ENCODE data around the gene CLIC1. TPM values are rescaled to one million over a fixed set of nuclear protein-coding genes. Genes with fewer than 3 reads are reported as not detected.

Gene CLIC1
- total and polyA plus RNA-seq, 9 donors = 117 to 219 (median 165) TPM

DNA sequence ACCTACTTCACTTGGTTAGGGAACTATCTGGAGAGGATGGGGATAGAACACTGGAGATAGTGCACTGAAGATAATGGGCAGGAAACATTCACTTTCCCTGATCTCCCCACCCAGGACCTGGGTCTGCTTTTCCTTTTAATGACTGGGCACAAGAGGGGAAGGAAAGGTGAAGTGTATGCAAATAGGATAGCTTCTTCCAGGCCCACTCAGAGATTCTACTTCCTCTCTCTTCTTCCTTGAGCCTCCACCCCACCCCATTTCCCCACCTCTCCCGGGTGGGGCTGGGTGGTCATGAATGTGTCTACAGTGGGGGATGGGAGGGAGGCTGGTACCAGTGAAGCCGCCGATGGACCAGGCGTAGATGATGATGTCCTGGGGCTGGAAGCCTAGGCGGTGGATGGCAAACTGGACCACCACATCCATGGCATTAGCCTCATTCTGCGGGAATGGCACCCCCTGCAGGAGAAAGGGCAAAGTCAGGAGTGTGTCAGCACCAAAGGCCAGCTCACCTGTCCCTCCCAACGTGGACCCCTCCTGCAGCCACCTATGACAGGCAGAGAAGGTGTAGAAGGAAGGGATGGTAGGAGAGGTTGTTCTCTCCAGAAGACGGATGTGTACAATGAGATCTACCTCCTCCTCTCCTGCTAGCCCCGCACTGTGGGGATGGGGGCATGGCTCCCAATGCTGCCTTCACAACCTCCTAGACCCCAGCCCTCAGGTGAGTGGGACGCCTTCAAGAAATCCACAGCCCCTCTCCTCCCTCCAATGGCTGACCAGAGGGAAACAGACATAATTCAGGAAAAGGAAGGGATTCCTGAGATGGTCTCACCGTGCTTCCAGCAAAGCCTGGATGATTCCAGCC, 46.9 kb downstream of the CLIC1 start:
- Histone ChIP-seq H3K27ac (ENCODE audit: low read length) (no peak overlapping the region), H3K36me3 (ENCODE audit: control insufficient read depth, insufficient read depth, low read length) (peaks cover 83% of the 10 kb centered on the region), H3K9me3 (replicated peaks; ENCODE audit: control insufficient read depth, low read depth, low read length) (no peaks in the 10 kb centered on the region), H3K4me3 (ENCODE audit: low read length) (no peak overlapping the region), H3K27me3 (ENCODE audit: control insufficient read depth, insufficient read depth, low read length) (no peaks in the 10 kb centered on the region), H3K4me1 (ENCODE audit: control insufficient read depth, insufficient read depth, low read length) (no peaks in the 10 kb centered on the region)
- WGBS (ENCODE audit: insufficient coverage) = 86% methylated on average over 4 of the region's 11 CpGs
- DNase-seq = no peak

DNA sequence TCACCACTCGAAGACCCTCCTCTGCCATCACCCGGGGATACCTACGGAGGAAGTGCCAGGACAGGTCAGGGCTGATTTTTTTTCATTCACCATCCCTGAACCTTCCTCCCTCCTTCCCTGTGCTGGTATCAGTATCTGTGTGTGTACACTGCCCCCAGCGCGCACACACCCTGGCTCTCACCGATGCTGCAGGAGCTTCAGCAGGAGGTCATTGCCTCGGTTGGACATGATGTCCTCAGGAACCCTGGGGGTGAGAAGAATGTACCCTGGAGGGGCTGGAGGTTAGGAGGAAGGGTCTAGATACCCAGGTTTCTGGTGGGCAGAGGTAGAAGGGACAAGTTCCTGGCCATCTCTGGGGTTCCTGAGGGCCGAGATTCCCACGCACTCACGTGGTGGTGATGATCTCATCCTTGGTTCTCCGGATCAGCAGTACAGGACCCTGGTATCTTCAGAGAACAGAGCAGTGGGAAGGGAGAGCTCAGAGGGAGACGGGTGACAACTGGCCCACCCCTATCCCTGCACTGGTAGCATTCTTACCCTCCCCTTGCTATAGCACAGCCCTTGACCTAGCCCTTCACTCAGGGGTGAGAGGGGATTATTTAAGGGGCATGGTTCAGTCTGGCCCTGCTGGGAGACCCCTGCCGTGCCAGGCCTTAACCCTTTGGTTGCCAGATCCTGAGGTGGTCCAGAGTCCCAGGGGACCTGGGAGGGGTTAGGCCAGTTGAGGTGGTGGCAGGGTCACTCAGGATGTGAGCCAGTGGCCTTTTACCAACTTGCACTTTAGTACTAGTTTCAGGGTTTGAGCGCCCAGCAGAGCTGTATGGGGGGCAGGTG, 48.3 kb downstream of the CLIC1 start:
- no peak overlapping the region for H3K4me3 ChIP-seq (ENCODE audit: low read length)
- WGBS (ENCODE audit: insufficient coverage) = 79% methylated on average over 8 of the region's 14 CpGs
- H3K9me3 ChIP-seq (replicated peaks; ENCODE audit: control insufficient read depth, low read depth, low read length) = no peaks in the 10 kb centered on the region
- H3K27me3 ChIP-seq (ENCODE audit: control insufficient read depth, insufficient read depth, low read length) = no peaks in the 10 kb centered on the region
- no peak for DNase-seq
- peaks cover 74% of the 10 kb centered on the region for H3K36me3 ChIP-seq (ENCODE audit: control insufficient read depth, insufficient read depth, low read length)
- H3K4me1 ChIP-seq (ENCODE audit: control insufficient read depth, insufficient read depth, low read length) = peaks cover 8% of the 10 kb centered on the region
- H3K27ac ChIP-seq (ENCODE audit: low read length) = no peak overlapping the region

DNA sequence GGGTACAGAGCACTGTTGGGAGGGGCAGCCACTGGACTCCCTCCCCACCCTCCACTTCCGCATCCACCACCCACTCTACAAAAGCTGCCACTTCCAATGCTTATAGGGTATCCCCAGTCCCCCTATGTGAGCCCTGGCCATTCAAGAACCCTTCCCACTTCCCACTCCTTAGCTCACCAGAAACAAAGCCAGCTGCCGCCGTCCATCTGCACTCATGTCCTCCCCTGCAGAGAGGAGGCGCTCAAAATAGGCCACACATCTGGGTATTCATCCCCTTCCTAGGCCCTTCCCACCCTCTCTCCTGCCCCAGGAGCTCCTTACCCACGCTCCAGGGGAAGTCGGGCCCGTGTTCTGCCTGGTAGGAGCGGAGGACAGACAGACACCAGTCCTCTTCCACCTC, 49.0 kb downstream of the CLIC1 start:
- no peaks in the 10 kb centered on the region for H3K9me3 ChIP-seq (replicated peaks; ENCODE audit: control insufficient read depth, low read depth, low read length)
- no peak overlapping the region for H3K27ac ChIP-seq (ENCODE audit: low read length)
- H3K27me3 ChIP-seq (ENCODE audit: control insufficient read depth, insufficient read depth, low read length) = peaks cover 1% of the 10 kb centered on the region
- DNase-seq = no peak
- H3K36me3 ChIP-seq (ENCODE audit: control insufficient read depth, insufficient read depth, low read length) = peaks cover 67% of the 10 kb centered on the region
- no peak overlapping the region for H3K4me3 ChIP-seq (ENCODE audit: low read length)
- WGBS (ENCODE audit: insufficient coverage) = 73% methylated on average over 6 of the region's 8 CpGs
- H3K4me1 ChIP-seq (ENCODE audit: control insufficient read depth, insufficient read depth, low read length) = peaks cover 12% of the 10 kb centered on the region

DNA sequence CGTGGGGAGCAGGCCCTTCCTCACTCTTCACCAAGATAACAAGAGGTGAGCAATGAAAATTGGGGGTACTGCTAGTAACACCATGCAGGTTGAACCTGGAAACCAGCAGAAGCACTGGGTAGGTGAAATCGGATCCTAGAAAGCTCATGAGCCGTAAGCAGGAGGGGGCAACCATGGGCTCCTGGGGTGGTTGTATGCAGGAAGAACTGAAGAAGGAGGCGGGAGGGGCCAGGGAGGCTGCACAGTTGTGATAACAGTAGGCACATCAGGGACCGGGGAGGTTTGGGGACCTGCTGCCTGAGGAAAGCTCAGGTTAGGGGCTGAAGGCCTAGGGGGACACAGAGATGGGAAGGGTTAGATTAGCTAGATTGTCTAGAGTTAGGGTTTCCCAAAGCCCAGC, 49.8 kb downstream of the CLIC1 start:
- 80% methylated on average over 3 of the region's 5 CpGs for WGBS (ENCODE audit: insufficient coverage)
- Histone ChIP-seq H3K4me1 (ENCODE audit: control insufficient read depth, insufficient read depth, low read length) (peaks cover 15% of the 10 kb centered on the region), H3K4me3 (ENCODE audit: low read length) (no peak overlapping the region), H3K27ac (ENCODE audit: low read length) (no peak overlapping the region), H3K9me3 (replicated peaks; ENCODE audit: control insufficient read depth, low read depth, low read length) (no peaks in the 10 kb centered on the region), H3K27me3 (ENCODE audit: control insufficient read depth, insufficient read depth, low read length) (peaks cover 6% of the 10 kb centered on the region), H3K36me3 (ENCODE audit: control insufficient read depth, insufficient read depth, low read length) (peaks cover 62% of the 10 kb centered on the region)
- DNase-seq = no peak

DNA sequence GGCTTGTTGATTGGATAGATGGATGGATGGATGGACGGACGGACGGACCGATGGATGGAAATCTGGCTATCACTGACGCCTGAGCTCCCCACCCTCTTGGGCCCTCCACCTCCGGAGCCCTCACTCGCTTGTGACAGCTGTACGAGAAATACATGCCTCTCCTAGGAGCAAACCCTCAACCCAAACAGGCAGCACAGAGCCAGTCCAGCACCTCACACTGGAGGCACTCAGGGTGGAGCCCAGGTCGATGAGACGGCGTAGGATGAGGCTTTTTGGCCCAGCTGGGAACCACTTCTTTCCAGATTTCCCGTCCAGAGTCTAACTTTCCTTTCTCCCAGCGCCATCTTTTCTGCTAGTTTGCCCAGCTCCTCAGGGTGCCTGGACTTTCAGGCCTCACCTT, 52.7 kb downstream of the CLIC1 start:
- WGBS (ENCODE audit: insufficient coverage) = 54% methylated on average over 12 of the region's 13 CpGs
- Histone ChIP-seq H3K27ac (ENCODE audit: low read length) (no peak overlapping the region), H3K4me1 (ENCODE audit: control insufficient read depth, insufficient read depth, low read length) (peaks cover 27% of the 10 kb centered on the region), H3K9me3 (replicated peaks; ENCODE audit: control insufficient read depth, low read depth, low read length) (no peaks in the 10 kb centered on the region), H3K4me3 (ENCODE audit: low read length) (no peak overlapping the region), H3K27me3 (ENCODE audit: control insufficient read depth, insufficient read depth, low read length) (peaks cover 12% of the 10 kb centered on the region), H3K36me3 (ENCODE audit: control insufficient read depth, insufficient read depth, low read length) (peaks cover 34% of the 10 kb centered on the region)
- DNase-seq = no peak

DNA sequence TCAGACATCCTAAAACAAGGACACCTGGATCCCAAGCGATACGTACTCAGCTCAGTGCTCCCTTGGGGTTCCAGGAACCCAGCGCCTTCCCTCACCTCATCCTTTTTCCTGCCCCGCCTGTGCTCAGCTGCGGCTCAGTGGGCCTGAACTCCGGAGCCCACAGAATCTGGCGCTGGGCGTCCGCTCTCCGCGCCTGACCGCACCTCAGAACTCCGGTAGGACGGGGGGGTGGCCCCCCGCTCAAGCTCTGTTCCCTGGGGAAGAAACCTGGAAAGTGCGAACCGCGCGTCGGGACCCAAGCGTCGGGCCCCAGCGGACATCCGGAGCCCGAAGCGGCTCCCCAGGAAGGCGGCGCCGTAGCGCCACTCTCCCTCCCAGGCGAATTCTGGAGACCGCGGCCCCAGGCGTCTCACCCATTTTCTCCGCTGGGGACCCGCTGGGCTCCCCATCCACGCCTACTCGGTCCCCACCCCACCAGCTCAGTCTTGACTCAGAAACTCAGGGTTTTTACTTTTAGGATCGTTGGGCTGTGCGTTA, 55.1 kb downstream of the CLIC1 start:
- DNase-seq = peak; percentile 44
- peak overlapping the region; percentile 20 for H3K27ac ChIP-seq (ENCODE audit: low read length)

More for the DNA sequence above, 55.1 kb downstream of the CLIC1 start:
- Histone ChIP-seq H3K36me3 (ENCODE audit: control insufficient read depth, insufficient read depth, low read length) (peaks cover 10% of the 10 kb centered on the region), H3K9me3 (replicated peaks; ENCODE audit: control insufficient read depth, low read depth, low read length) (no peaks in the 10 kb centered on the region), H3K27me3 (ENCODE audit: control insufficient read depth, insufficient read depth, low read length) (peaks cover 12% of the 10 kb centered on the region), H3K4me3 (ENCODE audit: low read length) (peak overlapping the region; percentile 54), H3K4me1 (ENCODE audit: control insufficient read depth, insufficient read depth, low read length) (peaks cover 27% of the 10 kb centered on the region)
- WGBS (ENCODE audit: insufficient coverage) = 1% methylated on average over 33 of the region's 40 CpGs

Other genes with a start within 250 kb of the CLIC1 start
Only the 30 nearest of the 43 such genes appear.
- gene TNF, start 161.0 kb downstream of the CLIC1 start, total RNA-seq = 0.22 TPM
- under 1 TPM in 6 of 8 donors, not detected in 2; 0.08 to 0.80 (median 0.25) TPM for gene TNF, start 161.0 kb downstream of the CLIC1 start, polyA plus RNA-seq (ENCODE audit: insufficient read depth in 1 of 8, insufficient read length in 8 of 8, low replicate concordance in 1 of 8)
- gene LTB, start 154.1 kb downstream of the CLIC1 start, total RNA-seq = 0.58 TPM
- 1 to 10 TPM; 1.1 to 2.9 (median 2.3) TPM for gene LTB, start 154.1 kb downstream of the CLIC1 start, polyA plus RNA-seq (ENCODE audit: insufficient read depth in 1 of 8, insufficient read length in 8 of 8, low replicate concordance in 1 of 8)
- gene LST1, start 150.3 kb downstream of the CLIC1 start, total RNA-seq = 9.0 TPM
- 1 to 10 TPM; 5.0 to 7.7 (median 6.8) TPM for gene LST1, start 150.3 kb downstream of the CLIC1 start, polyA plus RNA-seq (ENCODE audit: insufficient read depth in 1 of 8, insufficient read length in 8 of 8, low replicate concordance in 1 of 8)
- gene NCR3, start 143.5 kb downstream of the CLIC1 start, total RNA-seq = not detected
- under 1 TPM in 1 of 8 donors, not detected in 7; 0.14 TPM for gene NCR3, start 143.5 kb downstream of the CLIC1 start, polyA plus RNA-seq (ENCODE audit: insufficient read depth in 1 of 8, insufficient read length in 8 of 8, low replicate concordance in 1 of 8)
- 29.2 TPM for gene AIF1, start 121.3 kb downstream of the CLIC1 start, total RNA-seq
- 10 to 100 TPM; 18.7 to 29.5 (median 21.1) TPM for gene AIF1, start 121.3 kb downstream of the CLIC1 start, polyA plus RNA-seq (ENCODE audit: insufficient read depth in 1 of 8, insufficient read length in 8 of 8, low replicate concordance in 1 of 8)
- 51.3 TPM for gene PRRC2A, start 115.8 kb downstream of the CLIC1 start, total RNA-seq
- gene PRRC2A, start 115.8 kb downstream of the CLIC1 start, polyA plus RNA-seq (ENCODE audit: insufficient read depth in 1 of 8, insufficient read length in 8 of 8, low replicate concordance in 1 of 8) = 100 to 1,000 TPM; 124 to 175 (median 153) TPM
- 150 TPM for gene BAG6, start 83.9 kb downstream of the CLIC1 start, total RNA-seq
- 100 to 1,000 TPM; 170 to 229 (median 214) TPM for gene BAG6, start 83.9 kb downstream of the CLIC1 start, polyA plus RNA-seq (ENCODE audit: insufficient read depth in 1 of 8, insufficient read length in 8 of 8, low replicate concordance in 1 of 8)
- 2.6 TPM for gene APOM, start 80.6 kb downstream of the CLIC1 start, total RNA-seq
- gene APOM, start 80.6 kb downstream of the CLIC1 start, polyA plus RNA-seq (ENCODE audit: insufficient read depth in 1 of 8, insufficient read length in 8 of 8, low replicate concordance in 1 of 8) = 1 to 10 TPM; 3.5 to 8.5 (median 4.1) TPM
- 17.1 TPM for gene C6orf47, start 75.8 kb downstream of the CLIC1 start, total RNA-seq
- gene C6orf47, start 75.8 kb downstream of the CLIC1 start, polyA plus RNA-seq (ENCODE audit: insufficient read depth in 1 of 8, insufficient read length in 8 of 8, low replicate concordance in 1 of 8) = 10 to 100 TPM; 13.7 to 18.9 (median 14.7) TPM
- 9.8 TPM for gene GPANK1, start 71.5 kb downstream of the CLIC1 start, total RNA-seq
- 10 to 100 TPM; 13.8 to 19.0 (median 15.7) TPM for gene GPANK1, start 71.5 kb downstream of the CLIC1 start, polyA plus RNA-seq (ENCODE audit: insufficient read depth in 1 of 8, insufficient read length in 8 of 8, low replicate concordance in 1 of 8)
- 107 TPM for gene CSNK2B, start 70.5 kb downstream of the CLIC1 start, total RNA-seq
- gene CSNK2B, start 70.5 kb downstream of the CLIC1 start, polyA plus RNA-seq (ENCODE audit: insufficient read depth in 1 of 8, insufficient read length in 8 of 8, low replicate concordance in 1 of 8) = 100 to 1,000 TPM; 127 to 175 (median 140) TPM
- 4.9 TPM for gene LY6G5B, start 66.6 kb downstream of the CLIC1 start, total RNA-seq
- gene LY6G5B, start 66.6 kb downstream of the CLIC1 start, polyA plus RNA-seq (ENCODE audit: insufficient read depth in 1 of 8, insufficient read length in 8 of 8, low replicate concordance in 1 of 8) = 10 to 100 TPM in 5 of 8 donors, 1 to 10 TPM in 3; 5.8 to 16.7 (median 12.8) TPM
- gene LY6G5C, start 55.5 kb downstream of the CLIC1 start, total RNA-seq = 0.80 TPM
- 1 to 10 TPM in 7 of 8 donors, under 1 TPM in 1; 0.70 to 3.9 (median 2.2) TPM for gene LY6G5C, start 55.5 kb downstream of the CLIC1 start, polyA plus RNA-seq (ENCODE audit: insufficient read depth in 1 of 8, insufficient read length in 8 of 8, low replicate concordance in 1 of 8)
- gene ABHD16A, start 33.2 kb downstream of the CLIC1 start, total RNA-seq = 50.8 TPM
- gene ABHD16A, start 33.2 kb downstream of the CLIC1 start, polyA plus RNA-seq (ENCODE audit: insufficient read depth in 1 of 8, insufficient read length in 8 of 8, low replicate concordance in 1 of 8) = 10 to 100 TPM; 42.0 to 55.8 (median 44.9) TPM
- gene LY6G6F, start 29.7 kb downstream of the CLIC1 start, total RNA-seq = not detected
- gene LY6G6F, start 29.7 kb downstream of the CLIC1 start, polyA plus RNA-seq (ENCODE audit: insufficient read depth in 1 of 8, insufficient read length in 8 of 8, low replicate concordance in 1 of 8) = not detected
- gene LY6G6D, start 21.2 kb downstream of the CLIC1 start, total RNA-seq = 0.58 TPM
- 1 to 10 TPM in 1 of 8 donors, under 1 TPM in 4, not detected in 3; 0.31 to 1.7 (median 0.75) TPM for gene LY6G6D, start 21.2 kb downstream of the CLIC1 start, polyA plus RNA-seq (ENCODE audit: insufficient read depth in 1 of 8, insufficient read length in 8 of 8, low replicate concordance in 1 of 8)
- 0.09 TPM for gene LY6G6C, start 14.8 kb downstream of the CLIC1 start, total RNA-seq
- 1 to 10 TPM in 1 of 8 donors, under 1 TPM in 6, not detected in 1; 0.15 to 1.2 (median 0.37) TPM for gene LY6G6C, start 14.8 kb downstream of the CLIC1 start, polyA plus RNA-seq (ENCODE audit: insufficient read depth in 1 of 8, insufficient read length in 8 of 8, low replicate concordance in 1 of 8)
- 0.09 TPM for gene MPIG6B, start 13.2 kb downstream of the CLIC1 start, total RNA-seq
- 1 to 10 TPM in 1 of 8 donors, under 1 TPM in 7; 0.44 to 1.2 (median 0.74) TPM for gene MPIG6B, start 13.2 kb downstream of the CLIC1 start, polyA plus RNA-seq (ENCODE audit: insufficient read depth in 1 of 8, insufficient read length in 8 of 8, low replicate concordance in 1 of 8)
- 101 TPM for gene DDAH2, start 7.2 kb downstream of the CLIC1 start, total RNA-seq
- gene DDAH2, start 7.2 kb downstream of the CLIC1 start, polyA plus RNA-seq (ENCODE audit: insufficient read depth in 1 of 8, insufficient read length in 8 of 8, low replicate concordance in 1 of 8) = 100 to 1,000 TPM; 111 to 147 (median 135) TPM
- 9.1 TPM for gene MSH5, start 3.5 kb upstream of the CLIC1 start, total RNA-seq
- gene MSH5, start 3.5 kb upstream of the CLIC1 start, polyA plus RNA-seq (ENCODE audit: insufficient read depth in 1 of 8, insufficient read length in 8 of 8, low replicate concordance in 1 of 8) = 10 to 100 TPM in 6 of 8 donors, 1 to 10 TPM in 2; 5.3 to 20.8 (median 11.5) TPM
- gene SAPCD1, start 26.1 kb upstream of the CLIC1 start, total RNA-seq = 2.7 TPM
- 1 to 10 TPM; 1.4 to 6.3 (median 2.9) TPM for gene SAPCD1, start 26.1 kb upstream of the CLIC1 start, polyA plus RNA-seq (ENCODE audit: insufficient read depth in 1 of 8, insufficient read length in 8 of 8, low replicate concordance in 1 of 8)
- gene VWA7, start 40.8 kb upstream of the CLIC1 start, total RNA-seq = 1.2 TPM
- gene VWA7, start 40.8 kb upstream of the CLIC1 start, polyA plus RNA-seq (ENCODE audit: insufficient read depth in 1 of 8, insufficient read length in 8 of 8, low replicate concordance in 1 of 8) = 1 to 10 TPM in 7 of 8 donors, under 1 TPM in 1; 0.71 to 2.1 (median 1.6) TPM
- 21.9 TPM for gene VARS1, start 59.2 kb upstream of the CLIC1 start, total RNA-seq
- 10 to 100 TPM; 35.1 to 63.0 (median 51.2) TPM for gene VARS1, start 59.2 kb upstream of the CLIC1 start, polyA plus RNA-seq (ENCODE audit: insufficient read depth in 1 of 8, insufficient read length in 8 of 8, low replicate concordance in 1 of 8)
- gene LSM2, start 70.4 kb upstream of the CLIC1 start, total RNA-seq = 42.0 TPM
- 10 to 100 TPM; 41.3 to 64.3 (median 56.8) TPM for gene LSM2, start 70.4 kb upstream of the CLIC1 start, polyA plus RNA-seq (ENCODE audit: insufficient read depth in 1 of 8, insufficient read length in 8 of 8, low replicate concordance in 1 of 8)
- gene HSPA1L, start 78.8 kb upstream of the CLIC1 start, total RNA-seq = 2.3 TPM
- gene HSPA1L, start 78.8 kb upstream of the CLIC1 start, polyA plus RNA-seq (ENCODE audit: insufficient read depth in 1 of 8, insufficient read length in 8 of 8, low replicate concordance in 1 of 8) = 1 to 10 TPM; 2.9 to 4.1 (median 3.6) TPM
- 76.7 TPM for gene HSPA1A, start 79.0 kb upstream of the CLIC1 start, total RNA-seq
- 10 to 100 TPM; 57.3 to 94.7 (median 82.0) TPM for gene HSPA1A, start 79.0 kb upstream of the CLIC1 start, polyA plus RNA-seq (ENCODE audit: insufficient read depth in 1 of 8, insufficient read length in 8 of 8, low replicate concordance in 1 of 8)
- gene HSPA1B, start 91.2 kb upstream of the CLIC1 start, total RNA-seq = 56.2 TPM
- 100 to 1,000 TPM in 1 of 8 donors, 10 to 100 TPM in 7; 42.7 to 101 (median 63.5) TPM for gene HSPA1B, start 91.2 kb upstream of the CLIC1 start, polyA plus RNA-seq (ENCODE audit: insufficient read depth in 1 of 8, insufficient read length in 8 of 8, low replicate concordance in 1 of 8)
- gene NEU1, start 126.3 kb upstream of the CLIC1 start, total RNA-seq = 27.1 TPM
- gene NEU1, start 126.3 kb upstream of the CLIC1 start, polyA plus RNA-seq (ENCODE audit: insufficient read depth in 1 of 8, insufficient read length in 8 of 8, low replicate concordance in 1 of 8) = 10 to 100 TPM; 14.5 to 24.5 (median 18.1) TPM
- gene SLC44A4, start 142.5 kb upstream of the CLIC1 start, total RNA-seq = 0.18 TPM
- gene SLC44A4, start 142.5 kb upstream of the CLIC1 start, polyA plus RNA-seq (ENCODE audit: insufficient read depth in 1 of 8, insufficient read length in 8 of 8, low replicate concordance in 1 of 8) = 1 to 10 TPM in 2 of 8 donors, under 1 TPM in 6; 0.12 to 8.9 (median 0.37) TPM
- gene EHMT2, start 161.2 kb upstream of the CLIC1 start, total RNA-seq = 28.3 TPM
- 10 to 100 TPM; 30.7 to 43.8 (median 33.8) TPM for gene EHMT2, start 161.2 kb upstream of the CLIC1 start, polyA plus RNA-seq (ENCODE audit: insufficient read depth in 1 of 8, insufficient read length in 8 of 8, low replicate concordance in 1 of 8)